Measurements from ENCODE around the gene GOLGB1. TPM values are rescaled to one million over a fixed set of nuclear protein-coding genes. Genes with fewer than 3 reads are reported as not detected.
A peak's percentile ranks its signal among the peaks of the same experiment; 100 is the strongest.
"Not testable (repeated sequence)": the region's sequence is repeated elsewhere in the genome, so short reads cannot be mapped to it uniquely, and the experiment has no call there.

GOLGB1 gene
- 15.7 and 22.3 TPM in 2 replicates for total RNA-seq (2012; rRNA removed)

GRCh38 chr3:121749276-121750086, at the start of gene GOLGB1:
Gene GOLGB1 (minus strand): TSS chr3:121749741. CDS start chr3:121730971, 18,770 bp downstream.
- Histone ChIP-seq H3K9me3 (replicated peaks; ENCODE audit: low read length) (no peaks in the 10 kb centered on the region), H3K27me3 (ENCODE audit: control insufficient read depth, insufficient read depth, low read length) (no peaks in the 10 kb centered on the region), H3K36me3 (ENCODE audit: insufficient read depth, low read length) (no peaks in the 10 kb centered on the region), H3K4me2 (ENCODE audit: low read length) (peak within 1 kb of the TSS; percentile 87), H3K4me3 (ENCODE audit: low read length) (peak within 1 kb of the TSS; percentile 85), H3K9ac (ENCODE audit: low read depth, low read length) (peak within 1 kb of the TSS; percentile 95), H3K4me1 (ENCODE audit: control insufficient read depth, insufficient read depth, low read length) (peaks cover 13% of the 10 kb centered on the region)

- H3K36me3 ChIP-seq (ENCODE audit: insufficient read depth, low read length): peaks cover 12% of the 10 kb centered on the region
- H3K4me2 ChIP-seq (ENCODE audit: low read length): no peak overlapping the region
- no peak overlapping the region for H3K9ac ChIP-seq (ENCODE audit: low read depth, low read length)
- no peaks in the 10 kb centered on the region for H3K9me3 ChIP-seq (replicated peaks; ENCODE audit: low read length)
- no peaks in the 10 kb centered on the region for H3K4me1 ChIP-seq (ENCODE audit: control insufficient read depth, insufficient read depth, low read length)
- H3K4me3 ChIP-seq (ENCODE audit: low read length): no peak overlapping the region
- H3K27me3 ChIP-seq (ENCODE audit: control insufficient read depth, insufficient read depth, low read length): no peaks in the 10 kb centered on the region
These were observed 47.4 kb upstream of the GOLGB1 start for GRCh38 chr3:121796970-121797369.

GRCh38 chr3:121794264-121794983, 44.9 kb upstream of the GOLGB1 start:
- Histone ChIP-seq H3K4me3 (ENCODE audit: low read length) (no peak overlapping the region), H3K4me1 (ENCODE audit: control insufficient read depth, insufficient read depth, low read length) (no peaks in the 10 kb centered on the region), H3K9ac (ENCODE audit: low read depth, low read length) (no peak overlapping the region), H3K27me3 (ENCODE audit: control insufficient read depth, insufficient read depth, low read length) (no peaks in the 10 kb centered on the region), H3K9me3 (replicated peaks; ENCODE audit: low read length) (no peaks in the 10 kb centered on the region), H3K36me3 (ENCODE audit: insufficient read depth, low read length) (peaks cover 14% of the 10 kb centered on the region), H3K4me2 (ENCODE audit: low read length) (no peak overlapping the region)

- Histone ChIP-seq H3K9me3 (replicated peaks; ENCODE audit: low read length) (no peaks in the 10 kb centered on the region), H3K4me1 (ENCODE audit: control insufficient read depth, insufficient read depth, low read length) (no peaks in the 10 kb centered on the region), H3K27me3 (ENCODE audit: control insufficient read depth, insufficient read depth, low read length) (no peaks in the 10 kb centered on the region), H3K36me3 (ENCODE audit: insufficient read depth, low read length) (peaks cover 24% of the 10 kb centered on the region), H3K4me3 (ENCODE audit: low read length) (no peak overlapping the region), H3K4me2 (ENCODE audit: low read length) (no peak overlapping the region), H3K9ac (ENCODE audit: low read depth, low read length) (no peak overlapping the region)
These were observed 43.5 kb upstream of the GOLGB1 start for GRCh38 chr3:121793078-121793477.

- peaks cover 6% of the 10 kb centered on the region for H3K4me1 ChIP-seq (ENCODE audit: control insufficient read depth, insufficient read depth, low read length)
- no peak overlapping the region for H3K4me3 ChIP-seq (ENCODE audit: low read length)
- no peak overlapping the region for H3K4me2 ChIP-seq (ENCODE audit: low read length)
- no peak overlapping the region for H3K9ac ChIP-seq (ENCODE audit: low read depth, low read length)
- H3K27me3 ChIP-seq (ENCODE audit: control insufficient read depth, insufficient read depth, low read length): no peaks in the 10 kb centered on the region
- no peaks in the 10 kb centered on the region for H3K9me3 ChIP-seq (replicated peaks; ENCODE audit: low read length)
- peaks cover 29% of the 10 kb centered on the region for H3K36me3 ChIP-seq (ENCODE audit: insufficient read depth, low read length)
These were observed 36.9 kb upstream of the GOLGB1 start for GRCh38 chr3:121786485-121786884.

GRCh38 chr3:121782784-121783183, 33.2 kb upstream of the GOLGB1 start:
- peaks cover 32% of the 10 kb centered on the region for H3K36me3 ChIP-seq (ENCODE audit: insufficient read depth, low read length)
- H3K27me3 ChIP-seq (ENCODE audit: control insufficient read depth, insufficient read depth, low read length): not testable (repeated sequence)

GRCh38 chr3:121781611-121782010, 32.1 kb upstream of the GOLGB1 start:
- Histone ChIP-seq H3K27me3 (ENCODE audit: control insufficient read depth, insufficient read depth, low read length) (no peaks in the 10 kb centered on the region), H3K4me1 (ENCODE audit: control insufficient read depth, insufficient read depth, low read length) (peaks cover 3% of the 10 kb centered on the region), H3K36me3 (ENCODE audit: insufficient read depth, low read length) (peaks cover 39% of the 10 kb centered on the region), H3K9ac (ENCODE audit: low read depth, low read length) (no peak overlapping the region), H3K9me3 (replicated peaks; ENCODE audit: low read length) (no peaks in the 10 kb centered on the region), H3K4me3 (ENCODE audit: low read length) (no peak overlapping the region), H3K4me2 (ENCODE audit: low read length) (no peak overlapping the region)

More at GRCh38 chr3:121782784-121783183, 33.2 kb upstream of the GOLGB1 start:
- not testable (repeated sequence) for H3K9me3 ChIP-seq (replicated peaks; ENCODE audit: low read length); H3K4me2 ChIP-seq (ENCODE audit: low read length); H3K9ac ChIP-seq (ENCODE audit: low read depth, low read length); H3K4me3 ChIP-seq (ENCODE audit: low read length); H3K4me1 ChIP-seq (ENCODE audit: control insufficient read depth, insufficient read depth, low read length)

GRCh38 chr3:121775095-121775494, 25.6 kb upstream of the GOLGB1 start:
- peaks cover 39% of the 10 kb centered on the region for H3K36me3 ChIP-seq (ENCODE audit: insufficient read depth, low read length)
- H3K4me2 ChIP-seq (ENCODE audit: low read length); H3K4me3 ChIP-seq (ENCODE audit: low read length); H3K9ac ChIP-seq (ENCODE audit: low read depth, low read length); H3K9me3 ChIP-seq (replicated peaks; ENCODE audit: low read length); H3K4me1 ChIP-seq (ENCODE audit: control insufficient read depth, insufficient read depth, low read length); H3K27me3 ChIP-seq (ENCODE audit: control insufficient read depth, insufficient read depth, low read length): not testable (repeated sequence)

- Histone ChIP-seq H3K9me3 (replicated peaks; ENCODE audit: low read length) (no peaks in the 10 kb centered on the region), H3K27me3 (ENCODE audit: control insufficient read depth, insufficient read depth, low read length) (no peaks in the 10 kb centered on the region), H3K4me2 (ENCODE audit: low read length) (no peak overlapping the region), H3K4me3 (ENCODE audit: low read length) (no peak overlapping the region), H3K9ac (ENCODE audit: low read depth, low read length) (no peak overlapping the region), H3K4me1 (ENCODE audit: control insufficient read depth, insufficient read depth, low read length) (no peaks in the 10 kb centered on the region), H3K36me3 (ENCODE audit: insufficient read depth, low read length) (peaks cover 15% of the 10 kb centered on the region)
These were observed 19.7 kb upstream of the GOLGB1 start for GRCh38 chr3:121769246-121769645.

GRCh38 chr3:121768452-121768851, 18.9 kb upstream of the GOLGB1 start:
- no peaks in the 10 kb centered on the region for H3K4me1 ChIP-seq (ENCODE audit: control insufficient read depth, insufficient read depth, low read length)
- H3K9ac ChIP-seq (ENCODE audit: low read depth, low read length): no peak overlapping the region
- H3K9me3 ChIP-seq (replicated peaks; ENCODE audit: low read length): no peaks in the 10 kb centered on the region
- H3K4me2 ChIP-seq (ENCODE audit: low read length): no peak overlapping the region
- H3K27me3 ChIP-seq (ENCODE audit: control insufficient read depth, insufficient read depth, low read length): no peaks in the 10 kb centered on the region
- no peak overlapping the region for H3K4me3 ChIP-seq (ENCODE audit: low read length)
- peaks cover 11% of the 10 kb centered on the region for H3K36me3 ChIP-seq (ENCODE audit: insufficient read depth, low read length)

GRCh38 chr3:121759541-121760202, 10.1 kb upstream of the GOLGB1 start:
- Histone ChIP-seq H3K9ac (ENCODE audit: low read depth, low read length) (no peak overlapping the region), H3K4me1 (ENCODE audit: control insufficient read depth, insufficient read depth, low read length) (no peaks in the 10 kb centered on the region), H3K36me3 (ENCODE audit: insufficient read depth, low read length) (no peaks in the 10 kb centered on the region), H3K27me3 (ENCODE audit: control insufficient read depth, insufficient read depth, low read length) (peaks cover 13% of the 10 kb centered on the region), H3K4me3 (ENCODE audit: low read length) (no peak overlapping the region), H3K4me2 (ENCODE audit: low read length) (no peak overlapping the region), H3K9me3 (replicated peaks; ENCODE audit: low read length) (no peaks in the 10 kb centered on the region)

All from skeletal muscle satellite cell (primary cell).